Hepatocyte (in vitro differentiated cells): ENCODE data around the gene EPHA8. TPM values are rescaled to one million over a fixed set of nuclear protein-coding genes. Genes with fewer than 3 reads are reported as not detected.

Experiments
- DNase-seq: peaks from one replicate; pipeline ENCODE4 v3.0.0-alpha.2; 2016; ENCODE audit warnings: low spot score
- H2AFZ ChIP-seq: fragments of 200-600 bp; sonication (generic); 2 replicates; pipeline ENCODE4 v1.6.0; 2016; ENCODE audit warnings: antibody characterized with exemption, mild to moderate bottlenecking
- H3K27ac ChIP-seq: fragments of 200-600 bp; sonication (generic); 2 replicates; pipeline ENCODE4 v1.5.1; 2016; ENCODE audit warnings: mild to moderate bottlenecking
- H3K27me3 ChIP-seq: fragments of 200-600 bp; sonication (generic); 2 replicates; pipeline ENCODE4 v1.6.1; 2016
- H3K36me3 ChIP-seq: fragments of 200-600 bp; sonication (generic); replicated peaks from 2 replicates; pipeline ENCODE4 v1.5.1; 2016; ENCODE audit warnings: low read depth; ENCODE audit not compliant: insufficient read depth
- H3K4me1 ChIP-seq: fragments of 200-600 bp; sonication (generic); 2 replicates; pipeline ENCODE4 v1.5.1; 2016; ENCODE audit warnings: mild to moderate bottlenecking, moderate library complexity; ENCODE audit not compliant: insufficient read depth
- H3K4me2 ChIP-seq: fragments of 200-600 bp; sonication (generic); 2 replicates; pipeline ENCODE4 v1.6.0; 2016
- H3K4me3 ChIP-seq: fragments of 200-600 bp; sonication (generic); 2 replicates; pipeline ENCODE4 v1.5.1; 2016; ENCODE audit warnings: mild to moderate bottlenecking
- H3K79me2 ChIP-seq: fragments of 200-600 bp; sonication (generic); 2 replicates; pipeline ENCODE4 v1.6.0; 2017; ENCODE audit warnings: mild to moderate bottlenecking
- H3K9me2 ChIP-seq: fragments of 200-600 bp; sonication (generic); replicated peaks from 2 replicates; pipeline ENCODE4 v1.6.0; 2017; ENCODE audit warnings: mild to moderate bottlenecking; ENCODE audit not compliant: insufficient read depth
- H3K9me3 ChIP-seq: fragments of 200-600 bp; sonication (generic); 2 replicates; pipeline ENCODE4 v1.5.1; 2016; ENCODE audit warnings: low read depth, mild to moderate bottlenecking
- H4K20me1 ChIP-seq: fragments of 200-600 bp; sonication (generic); 2 replicates; pipeline ENCODE4 v1.6.0; 2016; ENCODE audit warnings: mild to moderate bottlenecking; ENCODE audit not compliant: insufficient read depth, poor library complexity, severe bottlenecking
- CTCF ChIP-seq: fragments of 200-600 bp; sonication (generic); IDR thresholded peaks from 2 replicates; pipeline ENCODE4 v1.5.1; 2016; ENCODE audit warnings: antibody characterized with exemption, mild to moderate bottlenecking; ENCODE audit not compliant: poor library complexity
- EZH2 ChIP-seq: fragments of 200-600 bp; sonication (generic); IDR thresholded peaks from 2 replicates; pipeline ENCODE4 v1.6.1; 2016; ENCODE audit warnings: antibody characterized with exemption, mild to moderate bottlenecking, borderline replicate concordance
- EZH2phosphoT487 ChIP-seq: fragments of 200-600 bp; sonication (generic); IDR thresholded peaks from one replicate; pipeline ENCODE4 v1.6.1; 2018; ENCODE audit warnings: antibody characterized with exemption, mild to moderate bottlenecking, low read depth, moderate library complexity; ENCODE audit not compliant: unreplicated experiment, severe bottlenecking
- whole genome bisulfite sequencing: methylation state at CpG from one replicate; pipeline ENCODE4 v1.1.6; 2016; ENCODE audit warnings: low lambda C conversion rate; ENCODE audit errors: missing lambda C conversion rate; 5-methylcytosine and 5-hydroxymethylcytosine counted together
- polyA plus RNA-seq: library from polyadenylated mRNA; unstranded; fragments of >200 nt; fragmentation: Nextera tagmentation; extraction: Ambion mirVana; gene quantifications from 2 replicates; pipeline ENCODE4 v1.2.1, GENCODE V29; 2016
- total RNA-seq: library from RNA; depleted of rRNA; stranded (reverse); fragments of >200 nt; gene quantifications from 2 replicates; pipeline ENCODE4 v1.2.3, GENCODE V29; 2014

Gene EPHA8
- total and polyA plus RNA-seq, 2 experiments from 2014 or later, result not detected

- no peaks in the 10 kb centered on the region for H3K36me3 ChIP-seq
- DNase-seq, result no peak
- 89% methylated on average over 8 of the region's 8 CpGs for WGBS
- TF ChIP-seq EZH2 (no peak), EZH2phosphoT487 (no peak), CTCF (no peak)
- no peak overlapping the region for H3K4me2 ChIP-seq
- H3K79me2 ChIP-seq, result no peaks in the 10 kb centered on the region
- H2AFZ ChIP-seq, result no peak overlapping the region
- peaks cover 23% of the 10 kb centered on the region for H3K27me3 ChIP-seq
- H3K9me3 ChIP-seq, result no peaks in the 10 kb centered on the region
- no peak overlapping the region for H3K27ac ChIP-seq
- no peak overlapping the region for H3K4me3 ChIP-seq
- no peaks in the 10 kb centered on the region for H4K20me1 ChIP-seq
- no peaks in the 10 kb centered on the region for H3K4me1 ChIP-seq
- no peaks in the 10 kb centered on the region for H3K9me2 ChIP-seq
Measured at GRCh38 chr1:22553991-22554522, 9.2 kb upstream of the EPHA8 start.

GRCh38 chr1:22555371-22555656 is 8.0 kb upstream of the EPHA8 start:
- Histone ChIP-seq H3K27me3 (peaks cover 36% of the 10 kb centered on the region), H3K4me2 (no peak overlapping the region), H3K9me3 (no peaks in the 10 kb centered on the region), H3K9me2 (no peaks in the 10 kb centered on the region), H2AFZ (no peak overlapping the region), H3K4me1 (no peaks in the 10 kb centered on the region), H4K20me1 (no peaks in the 10 kb centered on the region), H3K27ac (no peak overlapping the region), H3K36me3 (no peaks in the 10 kb centered on the region), H3K4me3 (no peak overlapping the region), H3K79me2 (no peaks in the 10 kb centered on the region)
- DNase-seq, result no peak
- 79% methylated on average over 3 of the region's 3 CpGs for WGBS
- TF ChIP-seq EZH2phosphoT487 (no peak), CTCF (no peak), EZH2 (no peak)

- Histone ChIP-seq H3K9me3 (no peaks in the 10 kb centered on the region), H3K9me2 (no peaks in the 10 kb centered on the region), H4K20me1 (no peaks in the 10 kb centered on the region), H3K27me3 (peaks cover 48% of the 10 kb centered on the region), H2AFZ (no peak overlapping the region), H3K4me2 (no peak overlapping the region), H3K27ac (no peak overlapping the region), H3K4me1 (no peaks in the 10 kb centered on the region), H3K79me2 (no peaks in the 10 kb centered on the region), H3K4me3 (no peak overlapping the region), H3K36me3 (no peaks in the 10 kb centered on the region)
- WGBS, result 45% methylated on average over 12 of the region's 13 CpGs
- TF ChIP-seq EZH2, result no peak
- TF ChIP-seq CTCF, result no peak
- no peak for TF ChIP-seq EZH2phosphoT487
- DNase-seq, result no peak
Measured at GRCh38 chr1:22556391-22557104, 6.7 kb upstream of the EPHA8 start.
